SK-N-SH (cell line): ENCODE data around the gene GMPR.

Source experiments
- CTCF ChIP-seq: fragments of 200-600 bp; sonication (generic); IDR thresholded peaks from 2 replicates; pipeline ENCODE4 v1.6.1; 2017; ENCODE audit warnings: antibody characterized with exemption, mild to moderate bottlenecking, moderate library complexity
- EP300 ChIP-seq, 2 experiments: IDR thresholded peaks; 2 replicates each; pipeline versions ENCODE4 v1.4.0 to v1.6.1; 2012; ENCODE audit warnings: borderline replicate concordance in 1 of 2, low read depth in 1 of 2, low read length in 1 of 2
- EZH2phosphoT487 ChIP-seq: fragments of 200-600 bp; sonication (generic); IDR thresholded peaks from 2 replicates; pipeline ENCODE4 v1.6.1; 2017; ENCODE audit warnings: low read depth, mixed run types, mild to moderate bottlenecking, antibody characterized with exemption, moderate library complexity, borderline replicate concordance
- PBX3 ChIP-seq: IDR thresholded peaks from 2 replicates; pipeline ENCODE4; 2012
- RAD21 ChIP-seq: IDR thresholded peaks from 2 replicates; pipeline ENCODE4 v1.6.1; 2012; ENCODE audit warnings: mild to moderate bottlenecking, low read length
- RCOR1 ChIP-seq: fragments of 150-350 bp; IDR thresholded peaks from 2 replicates; pipeline ENCODE4 v1.6.1; 2017; ENCODE audit warnings: antibody characterized with exemption, low read length
- RFX5 ChIP-seq: IDR thresholded peaks from 2 replicates; pipeline ENCODE4 v1.6.1; 2012; ENCODE audit warnings: mild to moderate bottlenecking, improper control_type of control experiment, low read length
- USF1 ChIP-seq: IDR thresholded peaks from 2 replicates; pipeline ENCODE4 v1.4.0; 2012; ENCODE audit warnings: low read depth, borderline replicate concordance
- USF2 ChIP-seq: fragments of 150-350 bp; IDR thresholded peaks from 2 replicates; pipeline ENCODE4 v1.6.1; 2017; ENCODE audit warnings: antibody characterized with exemption, low read length, low read depth, borderline replicate concordance
- YY1 ChIP-seq: IDR thresholded peaks from 2 replicates; pipeline ENCODE4 v1.4.0; 2012; ENCODE audit warnings: low read depth, mild to moderate bottlenecking
- TF ChIP-seq, protein P1 (sequence below): IDR thresholded peaks from 2 replicates; pipeline ENCODE4 v1.6.1; 2012; ENCODE audit warnings: mild to moderate bottlenecking, low read depth, low read length, moderate library complexity

DNA sequence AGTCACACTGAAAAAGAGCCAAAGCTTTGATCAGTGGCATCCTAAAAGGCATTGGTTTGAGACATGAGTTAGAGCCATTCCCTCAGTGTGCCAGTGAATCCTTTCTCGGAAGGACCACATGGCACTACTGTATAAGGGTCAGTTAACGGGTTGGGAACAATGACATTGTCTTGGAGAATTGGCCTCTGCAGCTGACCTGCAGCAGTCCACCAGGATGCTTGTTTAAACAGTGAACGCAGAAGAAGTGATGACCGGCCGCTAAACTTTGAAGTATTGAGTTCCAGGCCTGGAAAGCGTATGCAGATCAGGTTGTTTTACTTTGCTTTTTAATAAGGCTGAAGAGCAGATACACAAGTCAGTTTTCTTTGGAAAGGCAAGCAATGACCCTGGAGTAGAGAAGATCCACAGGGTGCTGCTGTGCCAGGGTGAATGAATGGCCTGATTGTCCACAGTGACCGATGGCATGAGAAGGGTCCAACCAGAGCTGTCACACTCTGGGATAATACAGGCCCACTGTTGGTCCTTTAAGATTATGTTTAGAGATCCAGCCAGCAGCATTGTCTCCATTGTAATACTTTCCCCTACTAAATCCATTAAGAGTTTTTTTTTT lies 57.8 kb downstream of the GMPR start:
- TF ChIP-seq USF1 (no peak), RFX5 (no peak), YY1 (no peak), CTCF (no peak), USF2 (no peak), PBX3 (no peak), EZH2phosphoT487 (no peak), RAD21 (no peak), EP300 (IDR thresholded peaks at IDR 0.05; ENCODE audit: borderline replicate concordance in 1 of 2, low read depth in 1 of 2, low read length in 1 of 2) (no peak), RCOR1 (no peak)
- TF ChIP-seq, protein P1, sequence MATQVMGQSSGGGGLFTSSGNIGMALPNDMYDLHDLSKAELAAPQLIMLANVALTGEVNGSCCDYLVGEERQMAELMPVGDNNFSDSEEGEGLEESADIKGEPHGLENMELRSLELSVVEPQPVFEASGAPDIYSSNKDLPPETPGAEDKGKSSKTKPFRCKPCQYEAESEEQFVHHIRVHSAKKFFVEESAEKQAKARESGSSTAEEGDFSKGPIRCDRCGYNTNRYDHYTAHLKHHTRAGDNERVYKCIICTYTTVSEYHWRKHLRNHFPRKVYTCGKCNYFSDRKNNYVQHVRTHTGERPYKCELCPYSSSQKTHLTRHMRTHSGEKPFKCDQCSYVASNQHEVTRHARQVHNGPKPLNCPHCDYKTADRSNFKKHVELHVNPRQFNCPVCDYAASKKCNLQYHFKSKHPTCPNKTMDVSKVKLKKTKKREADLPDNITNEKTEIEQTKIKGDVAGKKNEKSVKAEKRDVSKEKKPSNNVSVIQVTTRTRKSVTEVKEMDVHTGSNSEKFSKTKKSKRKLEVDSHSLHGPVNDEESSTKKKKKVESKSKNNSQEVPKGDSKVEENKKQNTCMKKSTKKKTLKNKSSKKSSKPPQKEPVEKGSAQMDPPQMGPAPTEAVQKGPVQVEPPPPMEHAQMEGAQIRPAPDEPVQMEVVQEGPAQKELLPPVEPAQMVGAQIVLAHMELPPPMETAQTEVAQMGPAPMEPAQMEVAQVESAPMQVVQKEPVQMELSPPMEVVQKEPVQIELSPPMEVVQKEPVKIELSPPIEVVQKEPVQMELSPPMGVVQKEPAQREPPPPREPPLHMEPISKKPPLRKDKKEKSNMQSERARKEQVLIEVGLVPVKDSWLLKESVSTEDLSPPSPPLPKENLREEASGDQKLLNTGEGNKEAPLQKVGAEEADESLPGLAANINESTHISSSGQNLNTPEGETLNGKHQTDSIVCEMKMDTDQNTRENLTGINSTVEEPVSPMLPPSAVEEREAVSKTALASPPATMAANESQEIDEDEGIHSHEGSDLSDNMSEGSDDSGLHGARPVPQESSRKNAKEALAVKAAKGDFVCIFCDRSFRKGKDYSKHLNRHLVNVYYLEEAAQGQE: no peak
